HUDEP-2 (cell line): ENCODE results near the gene CDKL1.
A peak's percentile ranks its signal among the peaks of the same experiment; 100 is the strongest.
"Not testable (repeated sequence)": the region's sequence is repeated elsewhere in the genome, so short reads cannot be mapped to it uniquely, and the experiment has no call there.

Experiments
- DNase-seq, 76 experiments: peaks; one replicate each; lab custom pipeline; 2025; ENCODE audit not compliant: unreplicated experiment in 76 of 76; lab: John Stamatoyannopoulos, UW

Gene CDKL1

DNA sequence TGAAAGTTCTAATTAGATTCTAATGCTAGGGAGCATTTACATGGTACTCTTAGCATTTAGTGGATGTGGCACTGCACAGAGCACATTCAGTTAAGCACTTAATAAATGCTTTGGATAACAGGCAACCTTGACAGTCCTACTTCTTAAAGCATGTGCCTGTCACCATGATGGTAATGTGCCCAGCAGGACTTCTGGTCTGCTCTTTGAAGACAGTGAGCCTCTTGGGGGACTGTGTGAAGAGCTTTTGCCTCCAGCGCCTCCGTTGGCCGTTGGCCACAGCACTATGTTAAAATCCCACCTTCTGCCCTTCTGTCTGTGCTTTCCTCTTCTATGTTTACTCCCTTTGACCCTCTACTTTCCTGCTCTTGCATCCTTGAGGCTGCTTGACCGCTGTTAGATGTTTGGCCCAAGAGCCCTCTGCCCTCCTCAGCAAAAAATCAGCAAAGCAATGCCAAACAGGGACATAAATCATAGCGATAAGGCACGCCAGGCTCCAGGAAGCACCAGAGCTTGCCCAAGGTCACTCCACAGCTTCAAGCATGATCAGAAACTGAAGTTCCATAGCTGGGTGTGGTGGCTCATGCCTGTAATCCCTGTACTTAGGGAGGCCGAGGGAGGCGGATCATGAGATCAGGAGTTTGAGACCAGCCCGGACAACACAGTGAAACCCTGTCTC lies 8.3 kb downstream of the CDKL1 start:
- DNase-seq, result no peak

GRCh38 chr14:50387548-50387947 lies 9.1 kb downstream of the CDKL1 start:
- no peak for DNase-seq

DNA sequence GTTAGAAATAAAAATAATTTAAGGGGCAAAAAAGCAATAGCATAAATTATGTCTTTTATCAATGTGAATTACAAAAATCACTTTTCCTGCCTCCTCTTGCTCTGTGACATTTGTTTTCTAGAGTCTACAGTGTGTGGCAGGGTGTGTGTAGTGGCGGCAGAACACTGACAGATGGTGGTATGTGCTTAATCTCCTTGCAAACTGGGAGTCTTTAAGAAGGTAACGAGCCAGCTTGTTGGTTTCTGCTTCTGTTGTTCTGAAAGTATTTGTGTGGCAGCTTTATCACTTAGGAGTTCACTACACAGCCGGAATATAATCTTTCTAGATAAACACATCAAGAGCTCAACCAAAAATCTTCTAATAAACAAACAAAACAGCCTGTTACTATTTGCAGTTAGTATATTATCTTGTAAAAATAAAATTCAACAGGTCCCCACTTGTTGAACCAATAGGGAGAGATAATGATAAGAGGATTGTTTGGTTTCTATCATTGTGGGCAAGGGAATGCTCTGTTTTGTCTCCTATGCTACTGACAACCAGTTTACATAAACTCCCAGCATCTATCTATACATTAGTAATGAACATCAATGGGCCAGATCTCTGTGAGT lies 13.0 kb downstream of the CDKL1 start:
- DNase-seq, result no peak

GRCh38 chr14:50381823-50382287 lies 14.8 kb downstream of the CDKL1 start:
- DNase-seq, result no peak

DNA sequence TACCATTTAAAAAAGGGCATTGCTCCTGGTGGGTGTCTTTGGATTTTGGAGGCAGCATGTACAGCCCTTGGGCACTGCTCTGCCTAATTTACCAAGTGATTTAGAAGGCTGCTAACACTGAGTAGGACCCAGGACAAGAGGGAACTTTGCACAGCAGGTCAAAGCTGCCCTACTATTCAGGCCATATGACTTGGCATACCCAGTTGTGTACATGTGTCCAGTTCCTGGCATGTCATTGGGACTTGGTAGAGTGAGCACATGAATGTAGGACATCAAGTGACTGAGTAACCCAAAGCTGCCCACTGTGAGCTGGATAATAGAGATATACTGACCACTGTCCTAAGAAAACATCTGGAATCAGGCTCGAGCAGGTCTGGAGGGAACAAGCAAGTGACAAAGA lies 15.7 kb downstream of the CDKL1 start:
- DNase-seq, result no peak

DNA sequence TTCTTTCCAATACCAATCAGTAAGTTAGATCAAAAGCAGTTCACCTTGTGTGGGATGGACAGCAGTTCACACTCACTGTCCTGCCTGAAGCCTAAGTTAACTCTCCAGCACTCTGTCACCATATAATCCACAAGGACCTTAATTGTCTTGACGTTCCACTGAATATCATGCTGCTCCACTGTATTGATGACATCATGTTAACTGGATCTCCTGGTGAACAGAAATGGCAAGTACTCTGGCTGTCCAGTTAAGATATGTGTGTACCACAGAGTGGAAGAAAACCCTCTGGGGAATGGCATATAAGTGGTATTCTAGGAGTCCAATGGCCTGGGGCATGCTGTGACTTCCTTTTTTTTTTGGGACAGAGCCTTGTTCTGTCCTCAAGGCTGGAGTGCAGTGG lies 16.2 kb downstream of the CDKL1 start:
- no peak for DNase-seq

DNA sequence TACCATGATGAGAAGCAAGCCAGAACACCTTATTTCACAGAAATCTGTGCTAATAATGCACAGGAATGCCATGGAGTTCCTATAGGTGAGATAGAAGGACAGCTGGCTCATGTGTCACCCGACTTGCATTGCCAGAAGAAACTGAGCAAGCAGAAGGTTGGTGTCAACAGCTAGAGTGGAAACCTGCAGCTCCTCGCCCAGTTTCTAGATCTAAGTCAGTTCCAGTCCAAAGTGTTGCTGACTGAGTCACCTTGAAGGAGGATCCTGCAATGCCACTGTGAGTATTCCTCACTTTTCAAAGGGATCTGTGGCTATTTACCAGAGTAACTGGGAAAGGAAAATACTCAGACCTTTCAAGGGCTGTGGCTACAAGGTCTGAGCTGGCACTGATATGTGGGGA lies 17.1 kb downstream of the CDKL1 start:
- no peak for DNase-seq

GRCh38 chr14:50377550-50378085 lies 19.1 kb downstream of the CDKL1 start:
- DNase-seq, result no peak

GRCh38 chr14:50375760-50376159 lies 20.9 kb downstream of the CDKL1 start:
- DNase-seq, result no peak

GRCh38 chr14:50373959-50374358 lies 22.7 kb downstream of the CDKL1 start:
- no peak for DNase-seq

DNA sequence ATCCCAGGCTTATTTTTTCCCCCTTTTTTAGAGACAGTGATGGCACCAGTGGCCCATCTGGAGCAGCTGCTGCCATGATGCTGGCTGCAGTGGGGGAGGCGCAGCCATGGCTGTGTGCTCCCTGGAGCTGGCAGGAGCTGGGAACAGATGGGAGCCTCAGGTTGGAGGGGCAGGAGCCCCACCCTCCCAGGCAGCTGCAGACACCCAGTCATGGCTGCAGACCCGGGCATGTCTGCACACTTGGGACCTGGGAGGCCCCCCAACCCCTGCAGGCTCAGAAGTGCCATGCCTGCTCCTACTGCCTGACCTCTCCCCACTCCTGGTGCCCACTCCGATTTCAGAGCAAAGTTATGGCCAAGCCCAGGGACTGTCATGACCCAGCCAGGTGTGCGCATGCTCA lies 25.1 kb downstream of the CDKL1 start:
- DNase-seq, result no peak

GRCh38 chr14:50366589-50366988 lies 30.1 kb downstream of the CDKL1 start:
- DNase-seq, result no peak

DNA sequence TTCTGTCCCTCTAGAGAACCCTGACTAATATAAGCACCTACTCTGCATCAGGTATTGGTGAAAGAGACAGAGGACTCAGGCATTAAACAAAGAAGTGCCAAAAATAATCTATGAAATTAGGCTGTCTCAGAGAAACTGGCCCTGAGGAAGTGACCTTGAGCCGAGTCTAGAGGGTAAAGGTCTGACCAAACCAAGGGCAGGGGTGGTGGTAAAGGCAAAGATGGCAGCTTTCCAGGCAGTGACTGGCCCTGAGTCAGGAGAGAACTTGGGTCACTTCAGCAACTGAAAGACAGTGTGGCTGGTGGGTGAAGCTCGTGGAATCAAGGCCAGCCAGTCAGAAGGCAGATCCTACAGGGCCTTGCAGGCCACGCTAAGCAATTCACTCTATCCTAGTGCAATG lies 30.6 kb downstream of the CDKL1 start:
- DNase-seq, result peak in 3 of 76 experiments; percentile 7 to 20 (median 12)

GRCh38 chr14:50365572-50365971 lies 31.1 kb downstream of the CDKL1 start:
- DNase-seq, result peak in 50 of 76 experiments; percentile 6 to 71 (median 32)

- no peak for DNase-seq
Observed at GRCh38 chr14:50364792-50365191, 31.9 kb downstream of the CDKL1 start.

DNA sequence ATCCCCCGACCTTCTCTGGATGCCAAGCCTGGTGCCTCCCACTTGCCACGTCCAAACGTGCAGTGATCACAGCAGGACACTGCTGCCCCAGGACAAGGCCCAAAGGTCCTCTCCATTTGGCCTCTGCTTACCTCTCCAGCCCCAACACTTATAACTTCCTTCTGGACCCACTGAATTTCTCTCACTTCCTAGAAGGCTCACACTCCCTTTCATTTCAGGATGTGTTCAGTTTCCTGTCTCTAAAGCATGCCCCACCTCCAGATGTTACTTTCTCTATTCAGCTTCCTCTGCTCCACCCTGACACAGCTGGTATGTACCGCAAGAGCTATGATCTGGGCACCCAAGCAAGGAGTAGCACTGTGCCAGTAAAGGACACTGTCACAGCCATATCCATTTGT lies 33.0 kb downstream of the CDKL1 start:
- DNase-seq, result peak in 2 of 76 experiments; percentile 4 to 5

DNA sequence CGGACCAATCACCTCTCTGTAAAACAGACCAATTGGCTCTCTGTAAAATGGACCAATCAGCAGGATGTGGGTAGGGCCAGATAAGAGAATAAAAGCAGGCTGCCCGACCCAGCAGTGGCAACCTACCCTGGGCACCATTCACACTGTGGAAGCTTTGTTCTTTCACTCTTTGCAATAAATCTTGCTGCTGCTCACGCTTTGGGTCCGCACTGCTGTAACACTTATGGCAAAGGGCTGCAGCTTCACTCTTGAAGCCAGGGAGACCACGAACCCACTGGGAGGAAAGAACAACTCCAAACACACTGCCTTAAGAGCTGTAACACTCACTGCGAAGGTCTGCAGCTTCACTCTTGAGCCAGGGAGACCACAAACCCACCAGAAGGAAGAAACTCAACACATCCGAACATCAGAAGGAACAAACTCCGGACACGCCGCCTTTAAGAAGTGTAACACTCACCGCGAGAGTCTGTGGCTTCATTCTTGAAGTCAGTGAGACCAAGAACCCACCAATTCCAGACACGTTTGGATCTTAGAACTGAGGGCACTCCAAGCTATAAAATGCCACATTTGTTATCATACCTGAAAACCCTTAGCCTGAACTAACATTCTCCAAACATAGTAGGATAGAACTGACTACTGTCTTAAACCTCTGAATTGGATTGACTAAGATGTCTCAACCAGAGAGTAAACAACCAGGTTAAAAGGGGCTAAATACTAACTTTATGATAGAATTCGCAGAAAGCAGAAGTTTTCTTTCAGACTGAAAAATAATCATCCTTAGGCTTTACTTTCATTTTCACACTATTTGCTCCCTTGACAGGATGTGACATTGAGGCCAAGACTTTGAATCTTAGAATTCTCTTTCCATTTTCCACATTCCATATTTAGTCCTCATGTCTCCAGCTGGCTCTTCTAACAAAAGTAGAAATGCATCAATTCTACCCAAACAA lies 33.6 kb downstream of the CDKL1 start:
- DNase-seq, result no peak

DNA sequence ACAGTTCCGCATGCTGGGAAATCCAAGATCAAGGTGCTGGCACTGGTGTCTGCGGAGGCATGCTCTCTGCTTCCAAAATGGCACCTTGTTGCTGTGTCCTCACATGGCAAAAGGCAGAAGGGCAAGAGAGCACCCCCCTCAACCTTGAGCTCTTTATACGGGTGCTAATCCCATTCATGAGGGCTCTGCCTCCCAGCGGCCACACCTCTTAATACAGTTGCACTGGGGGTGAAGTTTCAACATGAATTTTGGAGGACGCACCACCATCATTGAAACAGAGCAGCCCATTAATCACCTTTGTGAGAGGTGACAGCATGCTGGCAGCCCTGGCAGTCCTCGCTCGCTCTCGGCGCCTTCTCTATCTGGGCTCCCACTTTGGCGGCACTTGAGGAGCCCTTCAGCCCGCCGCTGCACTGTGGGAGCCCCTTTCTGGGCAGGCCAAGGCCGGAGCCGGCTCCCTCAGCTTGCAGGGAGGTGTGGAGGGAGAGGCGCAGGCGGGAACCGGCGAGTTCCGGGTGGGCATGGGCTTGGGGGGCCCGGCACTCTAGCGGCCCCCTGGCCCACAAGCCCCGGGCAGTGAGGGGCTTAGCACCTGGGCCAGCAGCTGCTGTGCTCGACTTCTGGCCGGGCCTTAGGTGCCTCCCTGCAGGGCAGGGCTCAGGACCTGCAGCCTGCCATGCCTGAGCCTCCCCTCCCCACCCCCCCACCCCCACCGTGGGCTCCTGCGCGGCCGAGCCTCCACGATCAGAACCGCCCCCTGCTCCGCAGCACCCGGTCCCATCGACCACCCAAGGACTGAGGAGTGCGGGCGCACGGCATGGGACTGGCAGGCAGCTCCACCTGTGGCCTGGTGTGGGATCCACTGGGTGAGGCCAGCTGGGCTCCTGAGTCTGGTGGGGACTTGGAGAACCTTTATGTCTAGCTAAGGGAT lies 34.9 kb downstream of the CDKL1 start:
- not testable (repeated sequence) for DNase-seq

DNA sequence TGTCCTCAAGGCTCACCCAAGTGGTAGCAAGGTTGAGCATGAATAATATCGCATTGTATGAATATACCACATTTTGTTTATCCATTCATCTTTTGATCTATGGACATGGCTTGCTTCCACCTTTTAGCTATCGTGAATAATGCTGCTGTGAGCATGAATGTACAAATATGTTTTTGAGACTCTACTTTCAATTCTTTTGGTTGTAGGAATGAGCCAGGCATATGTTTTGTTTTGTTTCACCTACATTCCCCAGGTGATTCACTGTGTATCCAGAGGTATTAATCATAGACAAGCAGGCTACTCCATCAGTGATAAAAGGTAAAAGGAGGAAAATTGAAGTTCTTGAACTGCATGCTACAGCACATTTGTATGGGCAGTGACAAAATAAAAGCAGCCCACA lies 35.8 kb downstream of the CDKL1 start:
- no peak for DNase-seq

- no peak for DNase-seq
Observed at GRCh38 chr14:50360093-50360492, 36.6 kb downstream of the CDKL1 start.
